ENCODE measurements around the gene SKAP2. TPM values are rescaled to one million over a fixed set of nuclear protein-coding genes. Genes with fewer than 3 reads are reported as not detected.

SKAP2 gene
- polyA plus RNA-seq, 4 donors = 7.6 to 44.2 (median 14.4) TPM

DNA sequence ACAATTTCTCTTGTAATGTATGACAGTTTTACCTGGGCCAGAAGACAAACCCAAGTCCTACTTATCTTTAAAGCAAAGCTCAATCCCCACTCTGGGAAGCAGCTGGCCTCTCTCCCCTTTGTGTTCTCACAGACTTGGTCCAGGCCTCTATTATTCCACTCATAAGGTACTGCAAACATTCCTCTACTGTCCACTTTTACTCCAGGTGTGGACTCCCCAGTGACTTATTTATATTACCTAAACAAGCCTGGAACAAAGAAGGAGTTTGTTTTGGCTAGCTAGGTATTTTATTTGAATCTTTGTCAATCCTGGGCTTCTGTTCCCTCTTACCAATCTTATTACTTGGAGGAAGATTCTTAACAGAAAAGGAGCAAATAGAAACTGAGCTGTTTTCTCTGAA, 163.5 kb downstream of the SKAP2 start:
- FAIRE-seq = no peak
- DNase-seq = no peak
- Histone ChIP-seq H3K27me3 (ENCODE audit: control insufficient read depth in 3 of 3, insufficient read depth in 3 of 3, low read length in 3 of 3) (no peaks in the 10 kb centered on the region), H3K4me1 (ENCODE audit: control insufficient read depth in 3 of 3, insufficient read depth in 2 of 3, low read depth in 1 of 3, low read length in 2 of 3) (peaks cover 0 to 2% (median 0%) of the 10 kb centered on the region in 3 donors), H3K9me3 (ENCODE audit: control insufficient read depth in 2 of 2, insufficient read depth in 1 of 2, low read depth in 1 of 2, low read length in 1 of 2) (no peaks in the 10 kb centered on the region), H3K27ac (ENCODE audit: low read depth in 1 of 3, low read length in 2 of 3) (no peak overlapping the region), H3K36me3 (ENCODE audit: control insufficient read depth in 3 of 3, insufficient read depth in 2 of 3, low read depth in 1 of 3, low read length in 3 of 3) (no peaks in the 10 kb centered on the region), H3K4me3 (ENCODE audit: low read depth in 1 of 3, low read length in 3 of 3) (no peak overlapping the region)

DNA sequence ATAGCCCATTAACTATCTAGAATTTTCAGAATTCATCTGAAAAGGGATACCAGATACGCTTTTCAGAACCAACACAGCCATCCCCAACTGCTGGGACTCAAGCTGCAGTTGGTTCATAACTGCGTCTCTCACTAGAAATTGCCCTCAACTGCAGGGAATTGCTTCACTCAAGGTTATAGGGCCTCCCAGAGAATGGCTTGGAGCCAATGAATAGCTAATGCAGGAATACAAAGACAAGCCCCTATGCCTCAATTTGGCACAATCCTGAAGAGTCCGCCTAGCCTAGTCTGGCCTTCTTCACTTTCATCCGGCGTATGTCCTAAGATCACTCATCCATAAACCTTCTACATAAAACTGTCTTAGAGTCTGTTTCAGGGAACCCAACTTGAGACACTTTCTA, 164.0 kb downstream of the SKAP2 start:
- H3K9me3 ChIP-seq (ENCODE audit: control insufficient read depth in 2 of 2, insufficient read depth in 1 of 2, low read depth in 1 of 2, low read length in 1 of 2) = no peaks in the 10 kb centered on the region
- no peak for DNase-seq
- H3K27ac ChIP-seq (ENCODE audit: low read depth in 1 of 3, low read length in 2 of 3) = no peak overlapping the region
- H3K4me1 ChIP-seq (ENCODE audit: control insufficient read depth in 3 of 3, insufficient read depth in 2 of 3, low read depth in 1 of 3, low read length in 2 of 3) = no peaks in the 10 kb centered on the region
- H3K36me3 ChIP-seq (ENCODE audit: control insufficient read depth in 3 of 3, insufficient read depth in 2 of 3, low read depth in 1 of 3, low read length in 3 of 3) = no peaks in the 10 kb centered on the region
- FAIRE-seq = no peak
- no peak overlapping the region for H3K4me3 ChIP-seq (ENCODE audit: low read depth in 1 of 3, low read length in 3 of 3)
- no peaks in the 10 kb centered on the region for H3K27me3 ChIP-seq (ENCODE audit: control insufficient read depth in 3 of 3, insufficient read depth in 3 of 3, low read length in 3 of 3)
- WGBS, 3 donors = 93 to 96% (median 95%) methylated on average over 5 of the region's 5 CpGs

DNA sequence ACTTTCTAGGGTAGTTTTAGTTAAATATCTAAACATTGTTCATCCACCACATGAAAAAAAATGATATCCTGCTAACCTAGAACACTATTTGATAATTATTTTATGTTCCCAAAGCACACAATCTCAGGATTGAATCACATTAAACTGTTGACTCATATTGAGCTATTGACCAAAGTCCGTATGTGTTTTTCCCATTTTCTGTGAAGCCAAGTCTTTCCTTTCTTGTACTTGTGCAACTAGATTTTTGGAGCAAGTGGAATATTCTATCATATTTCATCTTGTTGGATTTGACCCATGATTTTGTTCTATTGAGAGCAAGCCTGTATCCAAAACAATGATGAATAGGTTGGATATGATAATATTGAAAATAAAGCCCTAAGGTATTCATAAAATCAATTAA, 164.6 kb downstream of the SKAP2 start:
- FAIRE-seq (no peak), DNase-seq (peak; percentile 17 to 57)
- Histone ChIP-seq H3K4me1 (ENCODE audit: control insufficient read depth in 3 of 3, insufficient read depth in 2 of 3, low read depth in 1 of 3, low read length in 2 of 3) (no peaks in the 10 kb centered on the region), H3K9me3 (ENCODE audit: control insufficient read depth in 2 of 2, insufficient read depth in 1 of 2, low read depth in 1 of 2, low read length in 1 of 2) (no peaks in the 10 kb centered on the region), H3K36me3 (ENCODE audit: control insufficient read depth in 3 of 3, insufficient read depth in 2 of 3, low read depth in 1 of 3, low read length in 3 of 3) (no peaks in the 10 kb centered on the region), H3K4me3 (ENCODE audit: low read depth in 1 of 3, low read length in 3 of 3) (no peak overlapping the region), H3K27ac (ENCODE audit: low read depth in 1 of 3, low read length in 2 of 3) (no peak overlapping the region), H3K27me3 (ENCODE audit: control insufficient read depth in 3 of 3, insufficient read depth in 3 of 3, low read length in 3 of 3) (no peaks in the 10 kb centered on the region)
- 12 to 56% (median 37%) methylated on average over 1 of the region's 1 CpG for WGBS, 3 donors

DNA sequence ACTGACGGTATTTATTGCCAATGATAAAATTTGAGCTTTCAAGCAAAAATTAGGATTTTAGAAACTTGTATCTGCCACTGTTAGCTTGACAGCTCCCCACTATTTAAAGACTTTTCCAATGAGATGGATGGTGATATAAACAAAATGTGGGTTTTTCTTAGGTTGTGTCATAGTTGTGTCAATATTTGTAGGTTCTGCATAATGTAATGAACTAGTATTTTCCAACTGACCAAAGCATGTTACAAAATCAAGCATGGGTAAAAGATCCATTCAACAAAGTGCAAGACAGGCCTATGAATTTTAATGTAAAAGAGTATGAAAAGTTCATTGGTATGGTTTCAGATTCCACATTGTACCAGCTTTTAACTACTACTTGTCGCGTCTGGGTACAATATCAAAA, 165.6 kb downstream of the SKAP2 start:
- H3K4me1 ChIP-seq (ENCODE audit: control insufficient read depth in 3 of 3, insufficient read depth in 2 of 3, low read depth in 1 of 3, low read length in 2 of 3) = no peaks in the 10 kb centered on the region
- H3K4me3 ChIP-seq (ENCODE audit: low read depth in 1 of 3, low read length in 3 of 3) = no peak overlapping the region
- FAIRE-seq = no peak
- no peaks in the 10 kb centered on the region for H3K27me3 ChIP-seq (ENCODE audit: control insufficient read depth in 3 of 3, insufficient read depth in 3 of 3, low read length in 3 of 3)
- no peak overlapping the region for H3K27ac ChIP-seq (ENCODE audit: low read depth in 1 of 3, low read length in 2 of 3)
- no peaks in the 10 kb centered on the region for H3K9me3 ChIP-seq (ENCODE audit: control insufficient read depth in 2 of 2, insufficient read depth in 1 of 2, low read depth in 1 of 2, low read length in 1 of 2)
- DNase-seq = no peak
- H3K36me3 ChIP-seq (ENCODE audit: control insufficient read depth in 3 of 3, insufficient read depth in 2 of 3, low read depth in 1 of 3, low read length in 3 of 3) = no peaks in the 10 kb centered on the region
- WGBS, 3 donors = 95 to 96% (median 96%) methylated on average over 3 of the region's 3 CpGs

DNA sequence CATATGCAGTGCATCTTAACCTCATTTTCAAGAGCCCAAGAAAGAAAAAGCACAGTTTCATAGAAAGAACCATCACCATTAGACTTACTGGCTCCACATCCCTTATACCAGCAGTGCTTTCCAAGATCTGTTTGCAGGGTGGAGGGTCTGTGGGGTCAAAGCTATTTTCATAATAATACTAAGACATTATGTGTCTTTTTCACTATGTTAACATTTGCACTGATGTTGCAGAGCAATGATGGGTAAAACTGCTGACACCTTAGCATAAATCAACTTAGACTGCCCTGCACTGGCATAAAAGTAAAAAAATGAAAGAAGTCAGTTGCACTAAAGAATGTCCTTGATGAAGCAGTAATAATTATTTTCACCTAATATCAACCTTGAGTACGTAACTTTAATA, 166.2 kb downstream of the SKAP2 start:
- no peaks in the 10 kb centered on the region for H3K9me3 ChIP-seq (ENCODE audit: control insufficient read depth in 2 of 2, insufficient read depth in 1 of 2, low read depth in 1 of 2, low read length in 1 of 2)
- no peak for DNase-seq
- no peak for FAIRE-seq
- 97 to 100% (median 98%) methylated on average over 1 of the region's 1 CpG for WGBS, 3 donors
- H3K36me3 ChIP-seq (ENCODE audit: control insufficient read depth in 3 of 3, insufficient read depth in 2 of 3, low read depth in 1 of 3, low read length in 3 of 3) = no peaks in the 10 kb centered on the region
- no peak overlapping the region for H3K27ac ChIP-seq (ENCODE audit: low read depth in 1 of 3, low read length in 2 of 3)
- no peaks in the 10 kb centered on the region for H3K4me1 ChIP-seq (ENCODE audit: control insufficient read depth in 3 of 3, insufficient read depth in 2 of 3, low read depth in 1 of 3, low read length in 2 of 3)
- no peaks in the 10 kb centered on the region for H3K27me3 ChIP-seq (ENCODE audit: control insufficient read depth in 3 of 3, insufficient read depth in 3 of 3, low read length in 3 of 3)
- no peak overlapping the region for H3K4me3 ChIP-seq (ENCODE audit: low read depth in 1 of 3, low read length in 3 of 3)

DNA sequence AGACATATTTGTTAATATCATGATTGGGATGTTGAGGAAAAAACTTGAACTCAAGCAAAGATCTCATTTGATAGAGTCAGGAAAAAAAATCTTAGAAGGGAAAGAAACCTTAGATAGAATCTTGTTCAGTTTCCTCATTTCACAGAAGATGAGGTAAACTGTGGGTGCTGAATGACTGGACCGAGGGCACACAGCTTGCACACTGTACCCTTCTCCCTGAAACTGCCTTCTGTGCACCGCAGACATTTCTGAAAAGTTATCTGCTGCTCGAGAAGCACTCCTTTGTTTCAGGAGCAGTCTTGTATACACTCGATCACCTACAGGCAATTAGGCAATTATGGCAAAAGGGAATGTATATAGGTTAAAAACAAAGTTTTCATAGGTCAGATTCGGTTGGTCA, 167.4 kb downstream of the SKAP2 start:
- Histone ChIP-seq H3K36me3 (ENCODE audit: control insufficient read depth in 3 of 3, insufficient read depth in 2 of 3, low read depth in 1 of 3, low read length in 3 of 3) (no peaks in the 10 kb centered on the region), H3K9me3 (ENCODE audit: control insufficient read depth in 2 of 2, insufficient read depth in 1 of 2, low read depth in 1 of 2, low read length in 1 of 2) (no peaks in the 10 kb centered on the region), H3K27ac (ENCODE audit: low read depth in 1 of 3, low read length in 2 of 3) (no peak overlapping the region), H3K27me3 (ENCODE audit: control insufficient read depth in 3 of 3, insufficient read depth in 3 of 3, low read length in 3 of 3) (no peaks in the 10 kb centered on the region), H3K4me3 (ENCODE audit: low read depth in 1 of 3, low read length in 3 of 3) (no peak overlapping the region), H3K4me1 (ENCODE audit: control insufficient read depth in 3 of 3, insufficient read depth in 2 of 3, low read depth in 1 of 3, low read length in 2 of 3) (no peaks in the 10 kb centered on the region)
- FAIRE-seq (no peak), DNase-seq (no peak)
- 88 to 93% (median 88%) methylated on average over 5 of the region's 5 CpGs for WGBS, 3 donors

DNA sequence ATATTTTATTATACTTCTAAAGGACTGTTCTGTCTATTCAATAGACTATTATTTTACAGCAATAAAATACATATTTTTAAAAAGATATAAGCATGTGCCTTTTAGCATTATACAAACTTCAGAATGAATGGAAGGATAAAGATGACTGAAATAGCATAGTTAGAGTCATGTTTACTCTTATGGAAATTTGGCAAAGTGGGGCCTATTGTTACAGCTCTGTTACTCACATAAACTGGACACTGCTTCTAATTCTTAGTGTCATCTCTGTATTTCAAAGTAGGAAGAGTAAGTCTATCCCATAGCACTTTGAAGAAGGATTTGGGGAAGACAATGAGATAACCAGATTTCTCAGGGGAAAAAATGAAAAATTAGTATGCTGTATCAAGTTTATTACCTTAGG, 168.2 kb downstream of the SKAP2 start:
- no peak overlapping the region for H3K4me3 ChIP-seq (ENCODE audit: low read depth in 1 of 3, low read length in 3 of 3)
- FAIRE-seq = no peak
- no peaks in the 10 kb centered on the region for H3K36me3 ChIP-seq (ENCODE audit: control insufficient read depth in 3 of 3, insufficient read depth in 2 of 3, low read depth in 1 of 3, low read length in 3 of 3)
- no peak for DNase-seq
- H3K27me3 ChIP-seq (ENCODE audit: control insufficient read depth in 3 of 3, insufficient read depth in 3 of 3, low read length in 3 of 3) = no peaks in the 10 kb centered on the region
- no peaks in the 10 kb centered on the region for H3K4me1 ChIP-seq (ENCODE audit: control insufficient read depth in 3 of 3, insufficient read depth in 2 of 3, low read depth in 1 of 3, low read length in 2 of 3)
- H3K9me3 ChIP-seq (ENCODE audit: control insufficient read depth in 2 of 2, insufficient read depth in 1 of 2, low read depth in 1 of 2, low read length in 1 of 2) = no peaks in the 10 kb centered on the region
- no peak overlapping the region for H3K27ac ChIP-seq (ENCODE audit: low read depth in 1 of 3, low read length in 2 of 3)

DNA sequence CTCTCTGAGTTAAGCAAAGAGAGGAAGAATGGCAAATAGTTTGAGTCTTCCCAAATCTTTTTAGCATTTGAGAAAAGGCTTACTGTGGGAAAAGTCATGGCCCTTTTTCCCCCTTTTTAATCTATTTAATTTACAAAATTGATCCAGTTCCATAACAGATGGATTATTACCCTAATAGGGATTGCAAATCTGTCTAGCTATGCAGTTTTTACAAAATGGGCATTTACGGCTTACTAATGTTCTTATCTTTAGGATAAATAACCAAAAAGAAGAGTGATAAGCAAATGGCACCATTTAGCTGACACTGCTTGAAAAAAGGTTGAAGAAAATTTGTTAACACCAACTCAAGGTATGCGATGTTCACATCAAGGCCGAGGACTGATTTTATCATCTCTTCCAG, 169.7 kb downstream of the SKAP2 start:
- no peak overlapping the region for H3K4me3 ChIP-seq (ENCODE audit: low read depth in 1 of 3, low read length in 3 of 3)
- DNase-seq (no peak), FAIRE-seq (no peak)
- no peaks in the 10 kb centered on the region for H3K9me3 ChIP-seq (ENCODE audit: control insufficient read depth in 2 of 2, insufficient read depth in 1 of 2, low read depth in 1 of 2, low read length in 1 of 2)
- H3K36me3 ChIP-seq (ENCODE audit: control insufficient read depth in 3 of 3, insufficient read depth in 2 of 3, low read depth in 1 of 3, low read length in 3 of 3) = no peaks in the 10 kb centered on the region
- H3K27me3 ChIP-seq (ENCODE audit: control insufficient read depth in 3 of 3, insufficient read depth in 3 of 3, low read length in 3 of 3) = no peaks in the 10 kb centered on the region
- 93 to 95% (median 93%) methylated on average over 3 of the region's 3 CpGs for WGBS, 3 donors
- peaks cover 0 to 5% (median 0%) of the 10 kb centered on the region in 3 donors for H3K4me1 ChIP-seq (ENCODE audit: control insufficient read depth in 3 of 3, insufficient read depth in 2 of 3, low read depth in 1 of 3, low read length in 2 of 3)
- no peak overlapping the region for H3K27ac ChIP-seq (ENCODE audit: low read depth in 1 of 3, low read length in 2 of 3)

DNA sequence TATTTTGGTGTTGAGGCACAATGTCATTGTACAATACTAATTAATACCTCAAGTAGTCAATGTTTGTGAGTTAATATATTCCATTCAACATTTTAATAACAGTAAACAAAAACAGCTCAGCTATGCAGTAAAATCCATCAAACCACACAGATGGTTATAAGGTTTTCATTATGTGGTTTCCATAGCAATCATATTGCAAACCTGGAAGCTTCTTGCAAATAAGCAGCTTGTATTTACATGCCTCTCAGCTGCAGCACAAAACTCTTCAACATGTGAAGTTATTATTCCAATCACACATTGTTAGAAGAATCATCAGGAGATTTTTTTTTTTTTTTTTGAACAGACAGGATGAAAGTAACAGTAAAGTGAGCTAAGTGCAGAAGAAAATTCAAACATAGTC, 170.2 kb downstream of the SKAP2 start:
- Histone ChIP-seq H3K4me1 (ENCODE audit: control insufficient read depth in 3 of 3, insufficient read depth in 2 of 3, low read depth in 1 of 3, low read length in 2 of 3) (peaks cover 0 to 11% (median 0%) of the 10 kb centered on the region in 3 donors), H3K36me3 (ENCODE audit: control insufficient read depth in 3 of 3, insufficient read depth in 2 of 3, low read depth in 1 of 3, low read length in 3 of 3) (no peaks in the 10 kb centered on the region), H3K27me3 (ENCODE audit: control insufficient read depth in 3 of 3, insufficient read depth in 3 of 3, low read length in 3 of 3) (no peaks in the 10 kb centered on the region), H3K9me3 (ENCODE audit: control insufficient read depth in 2 of 2, insufficient read depth in 1 of 2, low read depth in 1 of 2, low read length in 1 of 2) (no peaks in the 10 kb centered on the region), H3K4me3 (ENCODE audit: low read depth in 1 of 3, low read length in 3 of 3) (no peak overlapping the region), H3K27ac (ENCODE audit: low read depth in 1 of 3, low read length in 2 of 3) (no peak overlapping the region)
- no peak for FAIRE-seq
- DNase-seq = no peak

All from small intestine (tissue), 7 donors.